Measurements from ENCODE around the gene SSH2. TPM values are rescaled to one million over a fixed set of nuclear protein-coding genes. Genes with fewer than 3 reads are reported as not detected.
A peak's percentile ranks its signal among the peaks of the same experiment; 100 is the strongest.
"Not testable (repeated sequence)": the region's sequence is repeated elsewhere in the genome, so short reads cannot be mapped to it uniquely, and the experiment has no call there.

Gene SSH2
- total RNA-seq, 1 donor from 2014 or later, result 74.8 TPM

GRCh38 chr17:29929006-29929532 is 959 bp downstream of the SSH2 start:
- DNase-seq (ENCODE audit: extremely low read depth, low read depth, low spot score), result peak; percentile 78

- DNase-seq (ENCODE audit: extremely low read depth, low read depth, low spot score), result no peak
Measured at GRCh38 chr17:29927546-29927945, 2.5 kb downstream of the SSH2 start.

GRCh38 chr17:29924786-29925185 is 5.2 kb downstream of the SSH2 start:
- no peak for DNase-seq (ENCODE audit: extremely low read depth, low read depth, low spot score)

GRCh38 chr17:29918922-29919856 is 10.8 kb downstream of the SSH2 start:
- no peak for DNase-seq (ENCODE audit: extremely low read depth, low read depth, low spot score)

- DNase-seq (ENCODE audit: extremely low read depth, low read depth, low spot score), result no peak
Measured at GRCh38 chr17:29918016-29918415, 12.0 kb downstream of the SSH2 start.

GRCh38 chr17:29914819-29915537 is 15.1 kb downstream of the SSH2 start:
- DNase-seq (ENCODE audit: extremely low read depth, low read depth, low spot score), result no peak

- no peak for DNase-seq (ENCODE audit: extremely low read depth, low read depth, low spot score)
Measured at GRCh38 chr17:29911641-29912177, 18.3 kb downstream of the SSH2 start.

GRCh38 chr17:29909236-29910003 is 20.6 kb downstream of the SSH2 start:
- no peak for DNase-seq (ENCODE audit: extremely low read depth, low read depth, low spot score)

GRCh38 chr17:29906969-29907368 is 23.1 kb downstream of the SSH2 start:
- DNase-seq (ENCODE audit: extremely low read depth, low read depth, low spot score), result no peak

GRCh38 chr17:29905879-29906167 is 24.2 kb downstream of the SSH2 start:
- no peak for DNase-seq (ENCODE audit: extremely low read depth, low read depth, low spot score)

- DNase-seq (ENCODE audit: extremely low read depth, low read depth, low spot score), result no peak
Measured at GRCh38 chr17:29905086-29905878, 24.7 kb downstream of the SSH2 start.

- no peak for DNase-seq (ENCODE audit: extremely low read depth, low read depth, low spot score)
Measured at GRCh38 chr17:29903471-29903870, 26.6 kb downstream of the SSH2 start.

GRCh38 chr17:29897136-29897535 is 32.9 kb downstream of the SSH2 start:
- DNase-seq (ENCODE audit: extremely low read depth, low read depth, low spot score), result not testable (repeated sequence)

GRCh38 chr17:29892201-29892600 is 37.8 kb downstream of the SSH2 start:
- no peak for DNase-seq (ENCODE audit: extremely low read depth, low read depth, low spot score)

GRCh38 chr17:29891131-29891530 is 38.9 kb downstream of the SSH2 start:
- no peak for DNase-seq (ENCODE audit: extremely low read depth, low read depth, low spot score)

GRCh38 chr17:29885031-29885640 is 44.9 kb downstream of the SSH2 start:
- DNase-seq (ENCODE audit: extremely low read depth, low read depth, low spot score), result no peak

GRCh38 chr17:29883497-29883896 is 46.5 kb downstream of the SSH2 start:
- no peak for DNase-seq (ENCODE audit: extremely low read depth, low read depth, low spot score)

- no peak for DNase-seq (ENCODE audit: extremely low read depth, low read depth, low spot score)
Measured at GRCh38 chr17:29881256-29881655, 48.8 kb downstream of the SSH2 start.

GRCh38 chr17:29880031-29880430 is 50.0 kb downstream of the SSH2 start:
- no peak for DNase-seq (ENCODE audit: extremely low read depth, low read depth, low spot score)
